Osteocyte (in vitro differentiated cells): ENCODE results near the gene PLK5. TPM values are rescaled to one million over a fixed set of nuclear protein-coding genes. Genes with fewer than 3 reads are reported as not detected.

Experiments used
- DNase-seq: peaks from one replicate; pipeline ENCODE4 v3.0.0; 2021; ENCODE audit warnings: mixed read lengths; ENCODE audit not compliant: unreplicated experiment; ENCODE audit errors: extremely low spot score
- H3K27ac Mint-ChIP-seq: one replicate; pipeline ENCODE4 v1.8.0; 2021; ENCODE audit warnings: mild to moderate bottlenecking, mixed read lengths; ENCODE audit not compliant: unreplicated experiment
- H3K27me3 Mint-ChIP-seq: one replicate; pipeline ENCODE4 v1.8.0; 2021; ENCODE audit warnings: mixed read lengths; ENCODE audit not compliant: unreplicated experiment
- H3K36me3 Mint-ChIP-seq: one replicate; pipeline ENCODE4 v1.8.0; 2021; ENCODE audit warnings: mixed read lengths; ENCODE audit not compliant: unreplicated experiment
- H3K4me1 Mint-ChIP-seq: one replicate; pipeline ENCODE4 v1.8.0; 2021; ENCODE audit warnings: mixed read lengths; ENCODE audit not compliant: unreplicated experiment
- H3K4me3 Mint-ChIP-seq: one replicate; pipeline ENCODE4 v1.8.0; 2021; ENCODE audit warnings: mild to moderate bottlenecking, moderate library complexity, mixed read lengths; ENCODE audit not compliant: unreplicated experiment
- H3K9me3 Mint-ChIP-seq: one replicate; pipeline ENCODE4 v1.8.0; 2021; ENCODE audit warnings: mixed read lengths; ENCODE audit not compliant: unreplicated experiment
- total RNA-seq: library from RNA; stranded (reverse); gene quantifications from 2 replicates; pipeline ENCODE4 v1.2.1, GENCODE V29; 2021
- TF ChIP-seq, protein P1 (sequence below): fragments of 200-600 bp; sonication (generic); IDR thresholded peaks from 2 replicates; pipeline ENCODE4 v1.5.0; 2021; ENCODE audit warnings: antibody characterized with exemption, mild to moderate bottlenecking, moderate library complexity

Gene PLK5
- total RNA-seq, 1 donor from 2014 or later, result 0.54 TPM

DNA sequence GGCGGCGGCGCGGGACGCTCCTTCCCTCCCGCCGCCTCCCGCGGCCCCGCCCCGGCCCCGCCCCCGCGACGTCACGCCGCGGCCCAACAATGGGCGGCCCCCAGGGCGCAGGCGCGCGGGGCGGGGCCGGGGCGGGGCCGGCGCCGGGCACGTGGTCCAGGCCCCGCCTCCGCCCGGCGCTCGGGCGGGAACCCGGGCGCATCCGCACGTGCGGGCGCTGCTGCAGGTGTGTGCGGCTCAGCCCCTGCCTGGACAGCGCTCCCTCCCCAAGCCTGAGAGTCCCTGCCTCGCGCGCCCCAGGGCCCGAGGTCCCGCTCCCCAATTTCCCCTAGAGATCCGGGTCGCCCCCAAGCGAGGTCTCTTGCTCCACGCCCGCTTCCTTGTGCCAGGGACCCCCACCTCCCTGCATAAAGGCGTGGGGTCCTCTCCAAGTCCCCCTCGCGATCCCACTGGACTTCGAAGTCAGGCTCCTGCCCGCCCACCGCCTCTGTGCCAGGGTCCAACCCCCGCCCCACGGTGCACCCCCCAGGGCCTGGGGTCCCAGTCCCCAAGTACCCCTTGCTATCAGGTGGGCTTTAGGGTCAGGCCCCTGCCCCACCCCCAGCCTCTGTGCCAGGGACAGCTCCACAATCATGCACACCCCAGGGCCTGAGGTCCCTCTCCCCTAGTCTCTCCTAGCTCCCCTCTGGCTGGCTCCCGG, 44.6 kb downstream of the PLK5 start, which contains the start of gene MEX3D:
MEX3D (minus strand) TSS at position 6 of the 700 bp plus-strand sequence. CDS start 267 bp downstream, outside the sequence.
- peak within 1 kb of the TSS; percentile 64 for H3K27ac Mint-ChIP-seq
- peaks cover 22% of the 10 kb centered on the region for H3K4me1 Mint-ChIP-seq
- no peaks in the 10 kb centered on the region for H3K9me3 Mint-ChIP-seq

DNA sequence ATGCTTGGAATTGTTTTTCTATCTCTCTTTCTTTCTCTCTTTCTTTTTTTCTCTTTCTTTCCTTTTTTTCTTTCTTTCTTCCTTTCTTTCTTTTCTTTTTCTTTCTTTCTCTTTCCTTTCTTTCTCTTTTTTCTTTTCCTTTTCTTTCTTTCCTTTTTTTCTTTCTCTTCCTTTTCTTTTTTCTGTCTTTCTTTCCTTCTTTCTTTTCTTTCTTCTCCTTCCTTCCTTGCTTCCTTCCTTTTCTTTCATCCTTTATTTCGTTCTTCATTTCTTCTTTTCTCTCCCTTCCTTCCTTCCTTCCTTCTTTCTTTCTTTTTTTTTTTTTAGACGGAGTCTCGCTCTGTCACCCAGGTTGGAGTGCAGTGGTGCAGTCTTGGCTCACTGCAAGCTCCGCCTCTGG, 46.1 kb downstream of the PLK5 start:
- TF ChIP-seq, protein P1, sequence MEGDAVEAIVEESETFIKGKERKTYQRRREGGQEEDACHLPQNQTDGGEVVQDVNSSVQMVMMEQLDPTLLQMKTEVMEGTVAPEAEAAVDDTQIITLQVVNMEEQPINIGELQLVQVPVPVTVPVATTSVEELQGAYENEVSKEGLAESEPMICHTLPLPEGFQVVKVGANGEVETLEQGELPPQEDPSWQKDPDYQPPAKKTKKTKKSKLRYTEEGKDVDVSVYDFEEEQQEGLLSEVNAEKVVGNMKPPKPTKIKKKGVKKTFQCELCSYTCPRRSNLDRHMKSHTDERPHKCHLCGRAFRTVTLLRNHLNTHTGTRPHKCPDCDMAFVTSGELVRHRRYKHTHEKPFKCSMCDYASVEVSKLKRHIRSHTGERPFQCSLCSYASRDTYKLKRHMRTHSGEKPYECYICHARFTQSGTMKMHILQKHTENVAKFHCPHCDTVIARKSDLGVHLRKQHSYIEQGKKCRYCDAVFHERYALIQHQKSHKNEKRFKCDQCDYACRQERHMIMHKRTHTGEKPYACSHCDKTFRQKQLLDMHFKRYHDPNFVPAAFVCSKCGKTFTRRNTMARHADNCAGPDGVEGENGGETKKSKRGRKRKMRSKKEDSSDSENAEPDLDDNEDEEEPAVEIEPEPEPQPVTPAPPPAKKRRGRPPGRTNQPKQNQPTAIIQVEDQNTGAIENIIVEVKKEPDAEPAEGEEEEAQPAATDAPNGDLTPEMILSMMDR, result no peak
- Mint-ChIP-seq H3K27me3 (peaks cover 4% of the 10 kb centered on the region), H3K9me3 (no peaks in the 10 kb centered on the region), H3K4me1 (peaks cover 16% of the 10 kb centered on the region), H3K36me3 (no peaks in the 10 kb centered on the region), H3K4me3 (peak overlapping the region; percentile 49), H3K27ac (no peak overlapping the region)
- DNase-seq, result no peak

More for the DNA sequence above, 44.6 kb downstream of the PLK5 start, which contains the start of gene MEX3D:
- H3K4me3 Mint-ChIP-seq, result peak within 1 kb of the TSS; percentile 68
- peaks cover 3% of the 10 kb centered on the region for H3K36me3 Mint-ChIP-seq
- H3K27me3 Mint-ChIP-seq, result peaks cover 4% of the 10 kb centered on the region
- DNase-seq, result no peak
- TF ChIP-seq, protein P1, result no peak

DNA sequence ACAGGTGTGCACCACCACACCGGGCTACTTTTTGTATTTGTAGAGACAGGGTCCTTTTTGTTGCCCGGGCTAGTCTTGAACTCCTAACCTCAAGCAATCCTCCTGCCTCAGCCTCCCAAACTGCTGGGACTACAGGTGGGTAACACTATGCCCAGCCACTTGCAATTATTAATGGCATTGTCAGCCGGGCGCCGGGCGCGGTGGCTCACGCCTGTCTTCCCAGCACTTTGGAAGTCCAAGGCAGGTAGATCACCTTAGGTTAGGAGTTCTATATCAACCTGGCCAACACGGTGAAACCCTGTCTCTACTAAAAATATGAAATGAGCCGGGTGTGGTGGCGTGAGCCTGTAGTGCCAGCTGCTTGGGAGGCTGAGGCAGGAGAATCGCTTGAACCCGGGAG, 47.0 kb downstream of the PLK5 start:
- no peak for DNase-seq
- H3K27me3 Mint-ChIP-seq, result peaks cover 4% of the 10 kb centered on the region
- no peaks in the 10 kb centered on the region for H3K36me3 Mint-ChIP-seq
- no peaks in the 10 kb centered on the region for H3K9me3 Mint-ChIP-seq
- no peak overlapping the region for H3K27ac Mint-ChIP-seq
- TF ChIP-seq, protein P1, result no peak
- H3K4me1 Mint-ChIP-seq, result peaks cover 8% of the 10 kb centered on the region
- H3K4me3 Mint-ChIP-seq, result no peak overlapping the region

DNA sequence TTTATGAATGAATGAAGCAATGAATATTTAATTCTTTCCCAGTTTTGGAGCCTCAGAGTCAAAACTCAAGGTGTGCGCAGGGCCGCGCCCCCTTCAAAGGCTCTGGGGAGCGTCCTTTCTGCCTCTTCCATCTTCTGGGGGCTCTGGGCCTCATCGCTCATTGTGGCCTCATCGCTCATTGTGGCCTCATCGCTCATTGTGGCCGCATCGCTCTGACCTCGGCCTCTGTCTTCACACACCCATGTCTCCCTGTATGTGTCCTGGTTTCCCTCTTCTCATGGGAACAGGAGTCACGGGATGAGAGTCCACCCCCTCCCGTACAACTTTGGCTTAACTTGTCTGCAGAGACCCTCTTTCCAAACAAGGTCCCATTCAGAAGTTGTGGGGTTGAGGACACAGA, 47.5 kb downstream of the PLK5 start:
- Mint-ChIP-seq H3K27ac (no peak overlapping the region), H3K36me3 (no peaks in the 10 kb centered on the region), H3K27me3 (peaks cover 4% of the 10 kb centered on the region), H3K4me1 (peaks cover 8% of the 10 kb centered on the region), H3K4me3 (no peak overlapping the region), H3K9me3 (no peaks in the 10 kb centered on the region)
- TF ChIP-seq, protein P1, result no peak
- no peak for DNase-seq

DNA sequence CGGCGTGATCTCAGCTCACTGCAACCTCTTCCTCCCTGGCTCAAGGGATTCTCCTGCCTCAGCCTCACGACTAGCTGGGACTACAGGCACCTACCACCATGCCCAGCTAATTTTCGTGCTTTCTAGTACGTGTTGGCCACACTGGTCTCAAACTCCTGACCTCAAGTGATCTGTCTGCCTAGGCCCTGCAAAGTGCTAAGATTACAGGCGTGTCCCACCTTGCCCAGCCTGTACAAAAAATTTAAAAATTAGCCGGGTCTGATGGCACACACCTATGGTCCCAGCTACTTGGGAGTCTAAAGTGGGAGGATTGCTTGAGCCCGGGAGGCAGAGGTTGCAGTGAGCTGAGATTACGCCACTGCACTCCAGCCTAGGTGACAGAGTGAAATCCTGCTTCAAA, 48.9 kb downstream of the PLK5 start:
- no peaks in the 10 kb centered on the region for H3K36me3 Mint-ChIP-seq
- peaks cover 8% of the 10 kb centered on the region for H3K4me1 Mint-ChIP-seq
- no peaks in the 10 kb centered on the region for H3K9me3 Mint-ChIP-seq
- TF ChIP-seq, protein P1, result no peak
- H3K27me3 Mint-ChIP-seq, result peaks cover 4% of the 10 kb centered on the region
- DNase-seq, result no peak
- no peak overlapping the region for H3K27ac Mint-ChIP-seq
- H3K4me3 Mint-ChIP-seq, result no peak overlapping the region
